ENCODE results near the gene DMXL1.

DMXL1 gene

GRCh38 chr5:119037496-119038215, 33.2 kb upstream of the DMXL1 start:
- no peaks in the 10 kb centered on the region for H3K9me3 ChIP-seq (ENCODE audit: control insufficient read depth, low read length)

GRCh38 chr5:119048246-119048645, 22.6 kb upstream of the DMXL1 start:
- Histone ChIP-seq H3K4me3 (ENCODE audit: low read length) (no peak overlapping the region), H3K9ac (ENCODE audit: low read length) (no peak overlapping the region), H3K36me3 (ENCODE audit: control insufficient read depth, insufficient read depth, low read length) (no peaks in the 10 kb centered on the region), H3K27me3 (ENCODE audit: control insufficient read depth, insufficient read depth, low read length) (no peaks in the 10 kb centered on the region), H3K9me3 (ENCODE audit: control insufficient read depth, low read length) (no peaks in the 10 kb centered on the region), H3K4me1 (ENCODE audit: control insufficient read depth, insufficient read depth, low read length) (peaks cover 3% of the 10 kb centered on the region)

More at GRCh38 chr5:119037496-119038215, 33.2 kb upstream of the DMXL1 start:
- no peaks in the 10 kb centered on the region for H3K36me3 ChIP-seq (ENCODE audit: control insufficient read depth, insufficient read depth, low read length)
- peaks cover 10% of the 10 kb centered on the region for H3K4me1 ChIP-seq (ENCODE audit: control insufficient read depth, insufficient read depth, low read length)
- no peak overlapping the region for H3K4me3 ChIP-seq (ENCODE audit: low read length)
- no peaks in the 10 kb centered on the region for H3K27me3 ChIP-seq (ENCODE audit: control insufficient read depth, insufficient read depth, low read length)
- no peak overlapping the region for H3K9ac ChIP-seq (ENCODE audit: low read length)

DNA sequence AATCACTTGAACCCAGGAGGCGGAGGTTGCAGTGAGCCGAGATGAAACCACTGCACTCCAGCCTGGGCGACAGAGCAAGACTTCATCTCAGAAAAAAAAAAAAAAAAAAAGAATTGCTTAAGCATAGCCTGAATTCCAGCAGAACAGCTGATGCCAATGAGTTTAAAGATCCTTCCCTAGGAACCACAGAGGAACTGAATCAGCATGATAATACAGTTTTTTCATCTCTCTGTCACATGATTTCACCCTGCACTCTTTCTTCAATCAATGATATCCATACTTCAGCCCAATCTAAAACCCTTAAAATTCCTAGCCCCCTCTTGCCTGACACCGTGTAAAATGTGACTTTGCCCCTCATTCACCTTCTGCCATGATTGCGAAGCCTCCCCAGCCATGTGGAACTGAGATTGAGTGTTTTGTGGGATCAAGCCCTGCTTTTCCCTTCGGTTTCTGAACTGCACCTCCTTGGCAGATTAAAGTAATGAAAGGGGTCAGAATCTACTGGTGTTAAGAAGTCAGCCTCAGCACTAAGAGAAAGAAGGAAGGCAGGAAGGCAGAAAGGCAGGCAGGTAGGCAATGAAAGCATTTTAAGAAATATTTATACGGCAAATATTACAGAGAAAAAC, 20.9 kb upstream of the DMXL1 start:
- Histone ChIP-seq H3K27me3 (ENCODE audit: control insufficient read depth, insufficient read depth, low read length) (no peaks in the 10 kb centered on the region), H3K9ac (ENCODE audit: low read length) (no peak overlapping the region), H3K36me3 (ENCODE audit: control insufficient read depth, insufficient read depth, low read length) (no peaks in the 10 kb centered on the region), H3K9me3 (ENCODE audit: control insufficient read depth, low read length) (no peaks in the 10 kb centered on the region), H3K4me3 (ENCODE audit: low read length) (no peak overlapping the region), H3K4me1 (ENCODE audit: control insufficient read depth, insufficient read depth, low read length) (peaks cover 3% of the 10 kb centered on the region)

DNA sequence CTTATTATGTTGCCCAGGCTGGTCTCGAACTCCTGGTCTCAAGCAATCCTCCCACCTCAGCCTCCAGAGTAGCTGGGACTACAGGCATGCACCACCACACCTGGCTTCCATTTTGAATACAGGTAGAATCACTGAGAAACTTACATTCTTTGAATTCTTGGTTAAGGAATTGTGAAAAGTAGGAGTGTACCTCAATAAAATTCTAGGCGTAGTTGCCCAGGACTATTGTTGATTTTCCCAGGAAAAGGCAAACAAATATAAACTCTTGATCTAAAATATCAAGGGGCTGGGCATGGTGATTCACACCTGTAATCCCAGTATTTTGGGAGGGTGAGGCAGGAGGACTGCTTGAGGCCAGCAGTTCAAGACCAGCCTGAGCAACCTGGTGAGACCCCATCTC, 16.8 kb upstream of the DMXL1 start:
- H3K27me3 ChIP-seq (ENCODE audit: control insufficient read depth, insufficient read depth, low read length), result no peaks in the 10 kb centered on the region
- H3K9ac ChIP-seq (ENCODE audit: low read length), result no peak overlapping the region
- no peaks in the 10 kb centered on the region for H3K9me3 ChIP-seq (ENCODE audit: control insufficient read depth, low read length)
- no peaks in the 10 kb centered on the region for H3K4me1 ChIP-seq (ENCODE audit: control insufficient read depth, insufficient read depth, low read length)
- H3K36me3 ChIP-seq (ENCODE audit: control insufficient read depth, insufficient read depth, low read length), result no peaks in the 10 kb centered on the region
- H3K4me3 ChIP-seq (ENCODE audit: low read length), result no peak overlapping the region

- no peaks in the 10 kb centered on the region for H3K27me3 ChIP-seq (ENCODE audit: control insufficient read depth, insufficient read depth, low read length)
- H3K4me3 ChIP-seq (ENCODE audit: low read length), result no peak overlapping the region
- H3K9ac ChIP-seq (ENCODE audit: low read length), result no peak overlapping the region
- H3K9me3 ChIP-seq (ENCODE audit: control insufficient read depth, low read length), result no peaks in the 10 kb centered on the region
- no peaks in the 10 kb centered on the region for H3K4me1 ChIP-seq (ENCODE audit: control insufficient read depth, insufficient read depth, low read length)
- no peaks in the 10 kb centered on the region for H3K36me3 ChIP-seq (ENCODE audit: control insufficient read depth, insufficient read depth, low read length)
Measured at GRCh38 chr5:119055294-119055693, 15.6 kb upstream of the DMXL1 start.

GRCh38 chr5:119058979-119059529, 11.8 kb upstream of the DMXL1 start:
- Histone ChIP-seq H3K36me3 (ENCODE audit: control insufficient read depth, insufficient read depth, low read length) (no peaks in the 10 kb centered on the region), H3K4me1 (ENCODE audit: control insufficient read depth, insufficient read depth, low read length) (peaks cover 7% of the 10 kb centered on the region), H3K4me3 (ENCODE audit: low read length) (no peak overlapping the region), H3K9ac (ENCODE audit: low read length) (no peak overlapping the region), H3K9me3 (ENCODE audit: control insufficient read depth, low read length) (no peaks in the 10 kb centered on the region), H3K27me3 (ENCODE audit: control insufficient read depth, insufficient read depth, low read length) (no peaks in the 10 kb centered on the region)

DNA sequence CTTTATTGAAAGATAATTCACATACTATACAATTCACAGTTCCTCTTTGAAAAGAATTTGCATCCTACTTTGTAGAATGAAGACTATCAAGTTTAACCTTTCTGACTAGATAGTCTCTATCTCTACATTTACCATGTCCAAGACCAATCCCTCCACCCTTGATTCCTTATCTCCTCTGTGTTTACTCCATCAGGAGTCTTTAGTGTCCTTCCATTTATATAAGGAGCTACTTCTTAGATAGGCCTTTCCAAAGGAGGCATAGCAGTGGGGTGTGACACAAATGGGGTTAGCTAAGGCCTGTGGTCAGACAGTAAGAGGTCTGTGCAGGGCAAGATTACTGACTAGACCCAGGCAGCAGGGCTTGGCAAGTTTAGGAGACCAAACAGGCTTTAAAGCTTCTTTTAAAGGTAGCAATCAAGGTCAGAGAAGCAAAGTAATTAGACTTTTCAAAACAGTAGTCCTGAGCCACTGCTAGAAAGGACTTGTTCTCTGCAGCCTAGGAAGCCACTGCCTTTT, 11.1 kb upstream of the DMXL1 start:
- Histone ChIP-seq H3K4me3 (ENCODE audit: low read length) (no peak overlapping the region), H3K9ac (ENCODE audit: low read length) (no peak overlapping the region), H3K27me3 (ENCODE audit: control insufficient read depth, insufficient read depth, low read length) (no peaks in the 10 kb centered on the region), H3K36me3 (ENCODE audit: control insufficient read depth, insufficient read depth, low read length) (no peaks in the 10 kb centered on the region), H3K9me3 (ENCODE audit: control insufficient read depth, low read length) (no peaks in the 10 kb centered on the region), H3K4me1 (ENCODE audit: control insufficient read depth, insufficient read depth, low read length) (peaks cover 9% of the 10 kb centered on the region)

DNA sequence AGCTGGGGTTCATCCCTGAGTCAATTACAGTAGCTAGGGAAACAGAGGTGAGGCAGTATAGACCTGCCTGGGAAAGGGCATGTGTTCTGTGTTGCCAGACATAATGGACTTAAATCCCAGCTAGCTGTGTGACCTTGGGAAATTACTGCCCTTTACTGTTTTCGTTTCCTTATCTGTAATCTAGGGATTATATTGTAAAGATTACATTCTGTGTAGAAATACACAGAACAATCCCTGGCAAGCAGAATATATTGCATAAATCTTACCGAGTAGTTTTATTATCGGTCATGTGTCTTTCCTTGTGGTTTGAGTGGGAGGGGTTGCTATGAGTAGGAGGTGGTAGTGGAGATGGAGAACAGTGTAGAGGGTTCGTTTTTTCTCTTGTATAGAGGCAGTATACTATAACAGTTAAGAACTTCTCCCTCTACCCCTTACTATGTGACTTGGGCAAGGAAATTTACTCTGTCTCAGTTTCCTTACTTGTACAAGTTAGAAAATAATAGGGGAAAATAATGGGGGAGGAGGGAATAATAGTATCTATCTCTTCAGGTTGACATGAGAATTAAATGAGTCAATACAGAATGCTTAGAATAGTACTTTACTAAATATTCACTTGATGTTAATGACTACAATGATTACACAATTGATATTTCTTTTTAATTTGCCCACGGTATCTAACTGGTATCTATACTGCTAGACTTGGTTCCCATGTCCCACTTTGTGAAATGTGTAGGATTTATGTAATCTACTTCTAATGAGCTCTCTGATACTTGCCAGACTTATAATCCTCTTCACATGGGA, 7.1 kb upstream of the DMXL1 start:
- Histone ChIP-seq H3K27me3 (ENCODE audit: control insufficient read depth, insufficient read depth, low read length) (no peaks in the 10 kb centered on the region), H3K9ac (ENCODE audit: low read length) (no peak overlapping the region), H3K36me3 (ENCODE audit: control insufficient read depth, insufficient read depth, low read length) (no peaks in the 10 kb centered on the region), H3K9me3 (ENCODE audit: control insufficient read depth, low read length) (no peaks in the 10 kb centered on the region), H3K4me1 (ENCODE audit: control insufficient read depth, insufficient read depth, low read length) (peaks cover 9% of the 10 kb centered on the region), H3K4me3 (ENCODE audit: low read length) (no peak overlapping the region)

DNA sequence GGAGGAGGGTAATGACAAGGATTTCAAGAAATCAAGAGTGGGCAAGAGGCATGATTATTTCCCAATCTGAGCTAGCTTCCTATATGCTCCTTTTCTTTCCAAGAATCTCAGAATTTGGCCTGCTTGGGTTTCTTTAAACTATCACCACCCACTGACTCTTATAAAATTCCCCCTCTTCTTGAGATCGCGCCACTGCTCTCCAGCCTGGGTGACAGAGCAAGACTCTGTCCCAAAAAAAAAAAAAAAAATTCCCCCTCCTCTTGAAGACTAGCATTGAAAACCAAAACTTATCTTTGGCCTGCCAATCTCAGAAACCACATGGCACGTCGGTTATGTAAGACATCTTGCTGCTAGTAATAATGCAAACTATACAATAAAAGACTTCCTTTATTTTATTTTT, 3.4 kb upstream of the DMXL1 start:
- Histone ChIP-seq H3K9ac (ENCODE audit: low read length) (no peak overlapping the region), H3K4me1 (ENCODE audit: control insufficient read depth, insufficient read depth, low read length) (peaks cover 10% of the 10 kb centered on the region), H3K36me3 (ENCODE audit: control insufficient read depth, insufficient read depth, low read length) (no peaks in the 10 kb centered on the region), H3K27me3 (ENCODE audit: control insufficient read depth, insufficient read depth, low read length) (no peaks in the 10 kb centered on the region), H3K9me3 (ENCODE audit: control insufficient read depth, low read length) (no peaks in the 10 kb centered on the region), H3K4me3 (ENCODE audit: low read length) (no peak overlapping the region)

GRCh38 chr5:119070578-119070827, 384 bp upstream of the DMXL1 start:
- Histone ChIP-seq H3K4me1 (ENCODE audit: control insufficient read depth, insufficient read depth, low read length) (peaks cover 14% of the 10 kb centered on the region), H3K9ac (ENCODE audit: low read length) (peak overlapping the region; percentile 94)

GRCh38 chr5:119071561-119071995, 691 bp downstream of the DMXL1 start:
- H3K9me3 ChIP-seq (ENCODE audit: control insufficient read depth, low read length), result no peaks in the 10 kb centered on the region
- no peaks in the 10 kb centered on the region for H3K36me3 ChIP-seq (ENCODE audit: control insufficient read depth, insufficient read depth, low read length)
- H3K4me1 ChIP-seq (ENCODE audit: control insufficient read depth, insufficient read depth, low read length), result peaks cover 19% of the 10 kb centered on the region
- no peaks in the 10 kb centered on the region for H3K27me3 ChIP-seq (ENCODE audit: control insufficient read depth, insufficient read depth, low read length)
- peak overlapping the region; percentile 94 for H3K9ac ChIP-seq (ENCODE audit: low read length)
- H3K4me3 ChIP-seq (ENCODE audit: low read length), result peak overlapping the region; percentile 47

More at GRCh38 chr5:119070578-119070827, 384 bp upstream of the DMXL1 start:
- H3K9me3 ChIP-seq (ENCODE audit: control insufficient read depth, low read length), result no peaks in the 10 kb centered on the region
- no peaks in the 10 kb centered on the region for H3K27me3 ChIP-seq (ENCODE audit: control insufficient read depth, insufficient read depth, low read length)
- H3K36me3 ChIP-seq (ENCODE audit: control insufficient read depth, insufficient read depth, low read length), result no peaks in the 10 kb centered on the region
- H3K4me3 ChIP-seq (ENCODE audit: low read length), result peak overlapping the region; percentile 47

DNA sequence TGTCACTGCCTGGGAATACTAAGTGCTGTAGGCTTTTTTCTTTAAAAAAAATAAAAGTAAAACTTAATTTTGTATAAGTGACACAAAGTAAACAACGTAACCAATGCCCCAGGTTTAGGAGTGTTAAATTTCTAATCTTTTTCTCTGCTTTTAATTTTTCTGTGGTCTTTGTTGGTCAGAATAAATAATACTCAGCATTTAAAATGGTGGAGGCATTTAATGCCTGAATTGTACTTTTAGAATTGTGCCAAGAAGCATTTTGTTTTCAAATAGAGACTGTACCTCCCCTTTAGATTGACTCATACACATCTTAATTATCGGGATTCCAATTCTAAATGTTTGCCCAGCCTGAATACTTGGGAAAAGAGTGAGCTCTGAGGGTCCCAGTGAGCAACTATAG, 1.6 kb downstream of the DMXL1 start:
- Histone ChIP-seq H3K27me3 (ENCODE audit: control insufficient read depth, insufficient read depth, low read length) (no peaks in the 10 kb centered on the region), H3K9me3 (ENCODE audit: control insufficient read depth, low read length) (no peaks in the 10 kb centered on the region), H3K4me3 (ENCODE audit: low read length) (no peak overlapping the region), H3K4me1 (ENCODE audit: control insufficient read depth, insufficient read depth, low read length) (peaks cover 19% of the 10 kb centered on the region), H3K36me3 (ENCODE audit: control insufficient read depth, insufficient read depth, low read length) (no peaks in the 10 kb centered on the region), H3K9ac (ENCODE audit: low read length) (peak overlapping the region; percentile 94)
